HG03175 (cell line): ENCODE results near the gene PSMC3.

ENCODE experiments used
- ATAC-seq: cut with Tn5 transposase; IDR thresholded peaks from one replicate; pipeline ENCODE4 v1.9.1; 2021; ENCODE audit warnings: mild to moderate bottlenecking, moderate library complexity; ENCODE audit not compliant: unreplicated experiment

The PSMC3 gene

DNA sequence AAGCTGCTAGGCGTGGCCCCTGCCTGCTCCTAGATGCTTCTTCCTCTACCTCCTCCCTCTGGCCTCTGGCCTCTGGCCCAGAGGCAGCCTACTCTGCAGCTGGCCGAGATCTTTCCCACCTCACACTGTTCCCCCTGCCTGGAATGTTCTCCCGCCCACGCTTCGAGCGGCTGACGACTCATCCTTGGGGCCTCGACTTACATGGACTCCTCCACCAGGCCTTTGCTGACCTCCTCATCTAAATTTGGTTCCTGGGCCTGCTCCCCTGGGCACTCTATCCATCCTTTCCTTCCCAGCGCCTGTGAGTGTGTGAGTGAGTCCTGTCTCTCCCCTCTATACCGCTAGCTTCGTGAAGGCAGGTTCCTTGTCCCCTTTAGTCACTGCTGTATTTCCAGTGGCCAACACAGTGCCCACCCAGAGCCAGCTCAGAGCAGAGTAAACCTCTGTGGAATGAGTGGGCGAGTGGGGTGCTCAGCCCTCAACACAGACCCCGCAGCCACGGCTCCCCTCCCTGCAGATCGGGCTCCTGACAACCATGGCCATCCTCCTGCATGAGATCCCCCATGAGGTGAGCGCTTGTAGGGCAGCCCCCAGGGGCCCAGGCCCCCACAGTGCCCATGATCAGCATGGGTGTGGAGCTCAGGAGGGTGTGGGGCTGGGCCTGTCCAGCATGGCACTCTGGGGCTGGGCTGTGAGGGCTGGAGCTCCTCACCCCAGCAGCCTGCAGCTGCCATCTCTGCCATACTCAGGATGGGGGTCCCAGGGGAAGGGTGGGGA is 12.1 kb downstream of the PSMC3 start:
- ATAC-seq, result no peak

- ATAC-seq, result no peak
These were observed 12.9 kb downstream of the PSMC3 start for GRCh38 chr11:47413351-47413750.

DNA sequence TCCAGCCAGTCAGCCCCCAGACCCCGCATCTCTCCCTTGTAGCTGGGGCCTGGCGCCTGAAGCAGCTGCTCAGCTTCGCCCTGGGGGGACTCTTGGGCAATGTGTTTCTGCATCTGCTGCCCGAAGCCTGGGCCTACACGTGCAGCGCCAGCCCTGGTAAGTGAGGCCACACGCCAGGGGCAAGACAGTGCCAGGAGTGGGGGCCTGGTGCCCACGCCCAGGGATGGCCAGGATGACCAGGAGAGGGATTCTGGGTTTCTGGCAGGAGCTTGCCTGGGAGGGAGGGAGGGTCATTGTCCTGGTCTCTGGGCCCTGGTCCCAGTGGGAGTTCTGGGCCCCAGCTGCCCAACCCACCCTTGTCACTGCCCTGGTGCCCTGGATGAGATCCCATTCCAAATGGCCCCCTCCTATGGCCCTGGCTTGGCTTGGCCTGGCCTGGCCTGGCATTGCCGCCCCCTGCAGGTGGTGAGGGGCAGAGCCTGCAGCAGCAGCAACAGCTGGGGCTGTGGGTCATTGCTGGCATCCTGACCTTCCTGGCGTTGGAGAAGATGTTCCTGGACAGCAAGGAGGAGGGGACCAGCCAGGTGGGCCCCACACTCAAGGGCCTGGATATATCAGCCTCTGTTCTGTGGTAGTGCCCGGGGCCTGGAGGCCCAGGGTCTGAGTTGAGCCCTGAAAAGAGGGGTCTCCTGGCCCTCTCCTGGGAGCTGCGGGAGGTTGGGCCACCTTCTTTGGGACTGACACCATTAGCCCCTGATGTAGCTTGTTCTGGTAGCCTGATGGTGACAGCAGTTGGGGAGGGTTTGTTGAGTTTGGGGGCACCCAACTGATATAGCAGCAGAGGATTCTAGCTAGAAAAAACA is 14.1 kb downstream of the PSMC3 start:
- no peak for ATAC-seq

- ATAC-seq, result no peak
These were observed 15.6 kb downstream of the PSMC3 start for GRCh38 chr11:47410370-47411264.

- no peak for ATAC-seq
These were observed 16.5 kb downstream of the PSMC3 start for GRCh38 chr11:47409440-47410369.

DNA sequence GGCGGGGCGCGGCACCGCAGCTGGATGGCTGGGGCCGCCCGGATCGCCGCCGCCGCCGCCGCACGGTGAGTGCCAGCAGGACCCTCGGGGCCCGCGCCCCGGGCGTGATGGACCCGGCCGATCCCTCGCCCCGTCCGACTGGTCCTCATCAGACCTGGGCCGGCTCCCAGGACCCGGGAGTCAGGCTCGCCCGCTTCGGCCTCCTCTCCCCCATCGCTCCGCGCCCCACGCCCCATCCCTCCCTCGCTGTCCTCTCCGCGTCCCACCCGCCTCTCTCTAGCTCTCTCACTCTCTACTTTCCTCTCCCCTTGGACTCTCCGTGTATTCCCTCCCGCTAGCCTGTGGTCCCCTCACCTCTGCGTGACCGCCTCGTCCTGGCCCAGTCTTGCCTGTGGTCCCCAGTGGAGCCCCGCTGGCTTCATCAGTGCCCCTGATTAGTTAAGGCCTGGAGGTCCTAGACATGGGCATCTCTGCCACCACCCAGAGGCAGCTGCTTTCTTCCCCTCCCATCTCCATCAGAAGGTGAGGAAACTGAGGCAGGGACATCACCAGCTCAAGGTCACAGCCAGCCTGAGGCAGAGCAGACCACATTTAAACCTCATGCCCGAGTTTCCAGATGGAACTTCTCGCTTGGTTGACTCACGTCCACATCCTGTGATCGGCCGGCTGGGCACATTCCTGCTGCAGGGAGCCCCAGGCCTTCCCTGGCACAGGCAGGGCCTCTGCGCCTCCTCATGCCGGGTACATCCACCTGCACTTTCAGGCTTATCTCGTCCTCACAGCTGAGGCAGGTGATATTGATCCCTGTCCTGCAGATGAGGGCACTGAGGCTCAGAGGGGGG is 17.4 kb downstream of the PSMC3 start:
- no peak for ATAC-seq

DNA sequence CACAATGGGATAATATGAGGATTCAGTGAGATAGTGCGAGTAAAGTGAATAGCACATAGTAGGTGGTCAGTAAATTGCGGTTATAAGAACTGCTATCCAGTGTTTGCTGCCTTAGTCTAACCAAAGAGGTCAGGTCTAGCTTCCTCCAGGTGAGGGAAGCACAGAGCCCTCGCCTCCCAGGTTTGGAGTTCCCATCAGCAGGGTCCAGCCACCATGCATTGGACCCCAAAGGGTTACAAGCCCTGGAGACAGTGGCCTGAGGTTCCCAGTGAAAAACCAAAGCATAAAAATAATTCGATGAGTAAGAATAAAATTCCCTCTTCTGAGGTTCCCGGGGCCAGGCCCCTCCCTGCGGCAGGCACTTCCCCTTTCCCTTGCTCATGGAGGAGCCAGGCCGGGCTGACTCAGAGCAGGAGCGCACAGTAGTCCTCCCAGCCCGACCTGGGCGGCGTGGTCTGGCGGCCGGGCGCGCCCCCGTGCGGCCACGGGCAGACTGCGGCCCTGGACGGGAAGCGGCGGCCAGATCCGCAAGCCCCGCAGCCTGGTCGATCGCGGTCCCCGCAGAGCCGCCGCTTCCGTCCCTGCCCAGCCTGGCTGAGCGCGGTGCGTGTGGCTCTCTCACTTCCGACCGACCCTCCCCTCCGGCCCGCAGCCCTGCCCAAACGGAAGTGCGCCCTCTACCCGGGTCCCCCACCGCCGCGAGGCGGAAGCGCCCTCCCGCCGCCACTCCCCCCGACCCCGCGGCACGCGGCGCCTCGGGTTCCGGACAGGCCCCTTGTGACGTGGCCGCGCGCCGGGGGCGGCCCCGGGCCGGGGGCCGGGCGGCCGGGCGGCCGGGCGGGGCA is 18.3 kb downstream of the PSMC3 start, which contains the start of gene SLC39A13:
SLC39A13 (plus strand) TSS at position 845 of the 845 bp plus-strand sequence. CDS start 1,505 bp downstream, outside the sequence.
- ATAC-seq, result peak; percentile 82

DNA sequence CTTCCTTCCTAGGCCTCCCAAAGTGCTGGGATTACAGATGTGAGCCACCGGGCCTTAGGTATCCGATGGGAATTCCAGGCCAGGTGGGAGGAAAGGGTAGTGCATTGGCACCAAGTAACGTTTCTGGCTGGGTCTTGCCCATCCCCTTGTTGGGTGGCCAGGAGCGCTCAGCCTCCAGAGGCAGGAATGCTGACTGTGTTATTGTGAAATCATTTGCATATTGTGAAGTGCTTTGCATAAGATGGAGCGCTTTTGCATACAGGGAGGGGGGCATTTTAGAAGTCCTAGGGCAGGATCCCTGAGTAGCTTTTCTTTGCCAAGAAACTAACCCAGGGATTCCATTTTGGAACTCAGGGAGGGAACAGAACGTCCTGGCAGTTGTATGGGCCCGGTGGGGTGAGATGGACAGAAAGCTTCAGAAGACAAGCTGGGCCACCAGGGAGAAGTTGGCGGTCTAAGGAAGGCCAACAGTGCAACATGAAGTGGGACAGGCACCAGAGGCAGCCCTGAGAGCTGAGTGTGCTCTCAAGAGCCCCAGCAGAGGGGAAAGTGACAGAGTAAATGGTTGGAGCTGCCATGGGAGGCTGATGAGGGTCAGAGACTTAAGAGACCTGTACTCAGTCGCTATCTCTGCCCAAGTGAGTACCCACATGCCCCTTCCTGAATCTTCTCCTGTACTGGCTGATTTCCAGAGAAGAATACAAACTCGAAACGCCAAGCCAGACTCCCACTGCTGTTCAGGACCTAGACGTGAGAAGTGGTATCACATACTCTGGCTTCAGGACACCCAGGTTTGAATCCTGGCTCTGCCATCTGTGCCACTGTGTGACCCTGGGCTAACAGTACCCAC is 19.1 kb downstream of the PSMC3 start:
- ATAC-seq, result no peak

DNA sequence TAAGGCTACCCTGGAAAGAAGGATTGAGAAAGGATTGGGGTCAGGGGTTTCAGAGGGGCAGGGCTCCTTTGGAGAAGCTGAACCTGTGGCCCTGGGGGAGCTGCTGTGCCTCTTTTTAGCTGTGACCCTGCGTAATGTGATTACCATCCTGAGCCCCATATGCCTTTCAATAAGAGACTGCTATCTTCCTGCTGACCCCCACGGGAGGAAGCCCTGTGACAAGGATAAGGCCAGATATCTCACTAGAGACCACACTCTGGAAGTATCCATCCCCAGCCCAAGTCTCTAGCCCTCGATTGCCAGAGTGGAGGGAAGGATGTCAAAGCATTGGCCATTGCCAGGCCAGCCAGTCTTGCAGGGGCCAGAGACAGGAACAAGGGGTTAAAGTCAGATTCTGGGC is 22.7 kb downstream of the PSMC3 start:
- ATAC-seq, result no peak

GRCh38 chr11:47403135-47403534 is 23.1 kb downstream of the PSMC3 start:
- no peak for ATAC-seq

- ATAC-seq, result peak; percentile 79
These were observed 25.4 kb downstream of the PSMC3 start for GRCh38 chr11:47400768-47401279.

GRCh38 chr11:47399860-47400767 is 26.1 kb downstream of the PSMC3 start:
- ATAC-seq, result peak; percentile 57

DNA sequence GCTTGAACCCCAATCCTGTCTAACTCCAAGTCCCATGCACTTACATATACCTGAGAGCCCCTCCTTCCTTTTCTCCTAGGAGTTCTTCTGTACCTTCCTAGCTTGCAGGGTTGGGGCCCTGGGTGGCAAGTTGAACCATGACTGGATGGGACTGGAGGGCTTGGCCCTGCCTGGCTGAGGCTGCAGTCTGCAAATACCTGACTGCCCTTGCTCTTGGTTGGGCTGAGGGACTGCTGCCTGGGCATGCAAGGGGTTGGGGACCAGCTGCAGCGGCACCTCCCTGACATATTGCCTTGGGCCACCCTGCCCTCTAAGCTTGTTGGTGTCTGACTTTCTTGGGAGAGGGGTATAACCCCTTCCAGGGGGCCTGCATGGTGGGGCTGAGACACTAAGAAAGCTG is 27.7 kb downstream of the PSMC3 start:
- no peak for ATAC-seq

DNA sequence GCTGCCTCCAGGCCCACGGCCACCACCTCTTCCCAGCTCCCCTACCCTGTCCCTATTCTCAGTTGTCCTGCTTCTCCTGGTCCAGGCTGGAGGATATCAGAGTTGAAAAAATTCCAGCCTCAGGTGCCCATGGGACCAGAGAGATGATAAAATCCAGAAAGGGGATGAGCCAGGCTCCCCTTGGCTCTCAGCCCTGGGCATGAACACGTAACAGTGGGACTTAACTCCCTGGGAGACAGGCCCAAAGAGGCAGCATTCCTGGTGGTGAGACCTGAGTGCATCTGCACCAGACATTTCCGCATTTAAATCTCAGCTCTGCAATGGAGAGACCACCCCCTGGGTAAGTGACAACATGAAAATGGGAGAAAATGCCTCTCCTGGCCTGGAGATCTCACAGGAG is 28.2 kb downstream of the PSMC3 start:
- no peak for ATAC-seq

DNA sequence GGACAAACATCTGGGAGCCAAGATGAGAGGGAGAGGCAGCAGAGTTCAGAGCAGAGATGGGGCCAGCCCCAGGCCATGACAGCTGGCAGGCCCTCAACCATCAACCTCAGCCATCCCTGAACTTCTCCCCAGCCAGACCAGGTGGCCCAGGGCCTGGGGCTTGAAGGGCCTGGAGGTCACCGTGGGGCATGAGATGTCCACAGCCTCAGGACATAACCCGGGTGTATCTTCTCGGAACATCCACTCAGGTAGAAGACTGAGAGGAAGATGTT is 30.3 kb downstream of the PSMC3 start:
- no peak for ATAC-seq
